Neural cell (in vitro differentiated cells): ENCODE data around the gene UGGT2. TPM values are rescaled to one million over a fixed set of nuclear protein-coding genes. Genes with fewer than 3 reads are reported as not detected.

ENCODE experiments used
- H2AFZ ChIP-seq: fragments of 200-600, 300-800 bp; sonication (generic), shearing (Covaris generic); 2 replicates; pipeline ENCODE4 v1.6.0; 2014; ENCODE audit warnings: low read depth, mild to moderate bottlenecking, antibody characterized with exemption, low read length, moderate library complexity
- H3F3A ChIP-seq: fragments of 200-600 bp; shearing (Covaris generic); 2 replicates; pipeline ENCODE4 v1.6.1; 2016; ENCODE audit warnings: mild to moderate bottlenecking, moderate library complexity, mixed read lengths, antibody characterized with exemption, low read length; ENCODE audit not compliant: insufficient read depth, poor library complexity, severe bottlenecking
- H3K27ac ChIP-seq: fragments of 200-600, 300-800 bp; sonication (generic), shearing (Covaris generic); 2 replicates; pipeline ENCODE4 v1.5.1; 2014; ENCODE audit warnings: mild to moderate bottlenecking, low read length, moderate library complexity
- H3K27me3 ChIP-seq: fragments of 300-800, 200-600 bp; sonication (generic), shearing (Covaris generic); 2 replicates; pipeline ENCODE4 v1.6.0; 2014; ENCODE audit warnings: mild to moderate bottlenecking, low read depth, low read length, moderate library complexity; ENCODE audit not compliant: insufficient read depth
- H3K36me3 ChIP-seq: fragments of 300-800, 200-600 bp; sonication (generic), shearing (Covaris generic); 2 replicates; pipeline ENCODE4 v1.5.1; 2014; ENCODE audit warnings: mild to moderate bottlenecking, antibody characterized with exemption, low read length, moderate library complexity; ENCODE audit not compliant: insufficient read depth
- H3K4me2 ChIP-seq: fragments of 300-800, 200-600 bp; sonication (generic), shearing (Covaris generic); 2 replicates; pipeline ENCODE4 v1.6.0; 2014; ENCODE audit warnings: mild to moderate bottlenecking, low read length
- H3K4me3 ChIP-seq: fragments of 300-800, 200-600 bp; sonication (generic), shearing (Covaris generic); 2 replicates; pipeline ENCODE4 v1.5.1; 2014; ENCODE audit warnings: mild to moderate bottlenecking, low read length, moderate library complexity
- H3K79me2 ChIP-seq: fragments of 200-600 bp; shearing (Covaris generic); replicated peaks from 2 replicates; pipeline ENCODE4 v1.6.0; 2014; ENCODE audit warnings: mild to moderate bottlenecking, low read length, moderate library complexity; ENCODE audit not compliant: insufficient read depth
- H3K9ac ChIP-seq: fragments of 300-800, 200-600 bp; sonication (generic), shearing (Covaris generic); 2 replicates; pipeline ENCODE4 v1.6.1; 2016; ENCODE audit warnings: mild to moderate bottlenecking, low read length, mixed read lengths
- H3K9me2 ChIP-seq: fragments of 200-600 bp; shearing (Covaris generic); 2 replicates; pipeline ENCODE4 v1.6.1; 2016; ENCODE audit warnings: mild to moderate bottlenecking, low read length, mixed read lengths; ENCODE audit not compliant: insufficient read depth
- H3K9me3 ChIP-seq: fragments of 200-600, 300-800 bp; sonication (generic), shearing (Covaris generic); 2 replicates; pipeline ENCODE4 v1.6.1; 2016; ENCODE audit warnings: mild to moderate bottlenecking, mixed run types, low read length, moderate library complexity, mixed read lengths
- H4K20me1 ChIP-seq: fragments of 200-600 bp; shearing (Covaris generic); 2 replicates; pipeline ENCODE4 v1.6.1; 2016; ENCODE audit warnings: mild to moderate bottlenecking, mixed run types; ENCODE audit not compliant: insufficient read depth
- EP300 ChIP-seq: fragments of 450-650 bp; conservative IDR thresholded peaks from 2 replicates; pipeline ENCODE4 v1.6.1; 2014; ENCODE audit warnings: antibody characterized with exemption, mild to moderate bottlenecking, moderate library complexity; ENCODE audit not compliant: poor library complexity, severe bottlenecking
- EZH2 ChIP-seq: fragments of 200-600, 300-800 bp; shearing (Covaris generic), sonication (generic); IDR thresholded peaks from 2 replicates; pipeline ENCODE4 v1.6.1; 2014; ENCODE audit warnings: antibody characterized with exemption, low read length, borderline replicate concordance, mild to moderate bottlenecking; ENCODE audit not compliant: insufficient read depth, poor library complexity, severe bottlenecking
- MXI1 ChIP-seq: fragments of 450-650 bp; conservative IDR thresholded peaks from 2 replicates; pipeline ENCODE4 v1.6.1; 2014; ENCODE audit warnings: antibody characterized with exemption, mild to moderate bottlenecking; ENCODE audit not compliant: poor library complexity, severe bottlenecking
- POLR2AphosphoS5 ChIP-seq: IDR thresholded peaks from 2 replicates; pipeline ENCODE4 v1.6.1; 2012
- RAD21 ChIP-seq: fragments of 450-650 bp; conservative IDR thresholded peaks from 2 replicates; pipeline ENCODE4 v1.6.1; 2014; ENCODE audit warnings: antibody characterized with exemption, mild to moderate bottlenecking, moderate library complexity
- SMC3 ChIP-seq: fragments of 450-650 bp; conservative IDR thresholded peaks from 2 replicates; pipeline ENCODE4 v1.6.1; 2014; ENCODE audit warnings: antibody characterized with exemption, mild to moderate bottlenecking, moderate library complexity; ENCODE audit not compliant: poor library complexity
- TAF1 ChIP-seq: IDR thresholded peaks from 2 replicates; pipeline ENCODE4 v1.6.1; 2012; ENCODE audit warnings: low read depth
- polyA plus RNA-seq: library from polyadenylated mRNA; depleted of rRNA; stranded (reverse); fragments of >200 nt; gene quantifications from 2 replicates; pipeline ENCODE4 v1.2.3, GENCODE V29; 2014
- TF ChIP-seq, protein P1 (sequence below): fragments of 450-650 bp; IDR thresholded peaks from 2 replicates; pipeline ENCODE4 v1.5.1; 2014; ENCODE audit warnings: antibody characterized with exemption, mild to moderate bottlenecking, moderate library complexity; ENCODE audit not compliant: poor library complexity, severe bottlenecking
- TF ChIP-seq, protein P2 (sequence below): IDR thresholded peaks from 2 replicates; pipeline ENCODE4 v1.6.1; 2012; ENCODE audit warnings: borderline replicate concordance

The UGGT2 gene
- polyA plus RNA-seq, 1 donor from 2014 or later = 35.3 TPM

DNA sequence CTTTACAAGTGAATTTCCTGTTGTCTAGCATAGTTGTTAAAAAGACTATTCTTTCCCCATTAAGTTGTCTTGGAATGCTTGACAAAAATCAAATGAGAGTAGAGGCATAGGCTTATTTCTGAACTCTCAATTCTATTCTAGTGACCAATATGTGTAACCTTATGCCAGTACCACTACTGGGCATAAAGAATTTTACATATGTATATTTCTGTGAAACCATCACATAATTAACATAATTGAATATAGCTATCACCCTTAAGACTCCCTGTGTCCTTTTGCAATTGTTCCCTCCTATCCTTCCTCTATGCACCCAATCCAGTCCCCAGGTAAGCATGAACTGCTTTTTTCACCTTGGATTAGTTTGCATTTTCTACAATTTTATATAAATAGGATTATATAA lies 211.3 kb downstream of the UGGT2 start:
- no peaks in the 10 kb centered on the region for H4K20me1 ChIP-seq
- no peaks in the 10 kb centered on the region for H3K36me3 ChIP-seq
- H3K4me3 ChIP-seq = no peak overlapping the region
- no peak overlapping the region for H2AFZ ChIP-seq
- H3K4me2 ChIP-seq = no peak overlapping the region
- no peaks in the 10 kb centered on the region for H3F3A ChIP-seq
- no peak overlapping the region for H3K9ac ChIP-seq
- H3K79me2 ChIP-seq = no peaks in the 10 kb centered on the region
- TF ChIP-seq, protein P1, sequence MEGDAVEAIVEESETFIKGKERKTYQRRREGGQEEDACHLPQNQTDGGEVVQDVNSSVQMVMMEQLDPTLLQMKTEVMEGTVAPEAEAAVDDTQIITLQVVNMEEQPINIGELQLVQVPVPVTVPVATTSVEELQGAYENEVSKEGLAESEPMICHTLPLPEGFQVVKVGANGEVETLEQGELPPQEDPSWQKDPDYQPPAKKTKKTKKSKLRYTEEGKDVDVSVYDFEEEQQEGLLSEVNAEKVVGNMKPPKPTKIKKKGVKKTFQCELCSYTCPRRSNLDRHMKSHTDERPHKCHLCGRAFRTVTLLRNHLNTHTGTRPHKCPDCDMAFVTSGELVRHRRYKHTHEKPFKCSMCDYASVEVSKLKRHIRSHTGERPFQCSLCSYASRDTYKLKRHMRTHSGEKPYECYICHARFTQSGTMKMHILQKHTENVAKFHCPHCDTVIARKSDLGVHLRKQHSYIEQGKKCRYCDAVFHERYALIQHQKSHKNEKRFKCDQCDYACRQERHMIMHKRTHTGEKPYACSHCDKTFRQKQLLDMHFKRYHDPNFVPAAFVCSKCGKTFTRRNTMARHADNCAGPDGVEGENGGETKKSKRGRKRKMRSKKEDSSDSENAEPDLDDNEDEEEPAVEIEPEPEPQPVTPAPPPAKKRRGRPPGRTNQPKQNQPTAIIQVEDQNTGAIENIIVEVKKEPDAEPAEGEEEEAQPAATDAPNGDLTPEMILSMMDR = no peak
- TF ChIP-seq EP300 (no peak), POLR2AphosphoS5 (no peak), MXI1 (no peak), EZH2 (no peak), TAF1 (no peak), RAD21 (no peak)
- TF ChIP-seq, protein P2, sequence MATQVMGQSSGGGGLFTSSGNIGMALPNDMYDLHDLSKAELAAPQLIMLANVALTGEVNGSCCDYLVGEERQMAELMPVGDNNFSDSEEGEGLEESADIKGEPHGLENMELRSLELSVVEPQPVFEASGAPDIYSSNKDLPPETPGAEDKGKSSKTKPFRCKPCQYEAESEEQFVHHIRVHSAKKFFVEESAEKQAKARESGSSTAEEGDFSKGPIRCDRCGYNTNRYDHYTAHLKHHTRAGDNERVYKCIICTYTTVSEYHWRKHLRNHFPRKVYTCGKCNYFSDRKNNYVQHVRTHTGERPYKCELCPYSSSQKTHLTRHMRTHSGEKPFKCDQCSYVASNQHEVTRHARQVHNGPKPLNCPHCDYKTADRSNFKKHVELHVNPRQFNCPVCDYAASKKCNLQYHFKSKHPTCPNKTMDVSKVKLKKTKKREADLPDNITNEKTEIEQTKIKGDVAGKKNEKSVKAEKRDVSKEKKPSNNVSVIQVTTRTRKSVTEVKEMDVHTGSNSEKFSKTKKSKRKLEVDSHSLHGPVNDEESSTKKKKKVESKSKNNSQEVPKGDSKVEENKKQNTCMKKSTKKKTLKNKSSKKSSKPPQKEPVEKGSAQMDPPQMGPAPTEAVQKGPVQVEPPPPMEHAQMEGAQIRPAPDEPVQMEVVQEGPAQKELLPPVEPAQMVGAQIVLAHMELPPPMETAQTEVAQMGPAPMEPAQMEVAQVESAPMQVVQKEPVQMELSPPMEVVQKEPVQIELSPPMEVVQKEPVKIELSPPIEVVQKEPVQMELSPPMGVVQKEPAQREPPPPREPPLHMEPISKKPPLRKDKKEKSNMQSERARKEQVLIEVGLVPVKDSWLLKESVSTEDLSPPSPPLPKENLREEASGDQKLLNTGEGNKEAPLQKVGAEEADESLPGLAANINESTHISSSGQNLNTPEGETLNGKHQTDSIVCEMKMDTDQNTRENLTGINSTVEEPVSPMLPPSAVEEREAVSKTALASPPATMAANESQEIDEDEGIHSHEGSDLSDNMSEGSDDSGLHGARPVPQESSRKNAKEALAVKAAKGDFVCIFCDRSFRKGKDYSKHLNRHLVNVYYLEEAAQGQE = no peak
- H3K27ac ChIP-seq = no peak overlapping the region
- no peaks in the 10 kb centered on the region for H3K27me3 ChIP-seq
- no peaks in the 10 kb centered on the region for H3K9me2 ChIP-seq
- peaks cover 4% of the 10 kb centered on the region for H3K9me3 ChIP-seq

DNA sequence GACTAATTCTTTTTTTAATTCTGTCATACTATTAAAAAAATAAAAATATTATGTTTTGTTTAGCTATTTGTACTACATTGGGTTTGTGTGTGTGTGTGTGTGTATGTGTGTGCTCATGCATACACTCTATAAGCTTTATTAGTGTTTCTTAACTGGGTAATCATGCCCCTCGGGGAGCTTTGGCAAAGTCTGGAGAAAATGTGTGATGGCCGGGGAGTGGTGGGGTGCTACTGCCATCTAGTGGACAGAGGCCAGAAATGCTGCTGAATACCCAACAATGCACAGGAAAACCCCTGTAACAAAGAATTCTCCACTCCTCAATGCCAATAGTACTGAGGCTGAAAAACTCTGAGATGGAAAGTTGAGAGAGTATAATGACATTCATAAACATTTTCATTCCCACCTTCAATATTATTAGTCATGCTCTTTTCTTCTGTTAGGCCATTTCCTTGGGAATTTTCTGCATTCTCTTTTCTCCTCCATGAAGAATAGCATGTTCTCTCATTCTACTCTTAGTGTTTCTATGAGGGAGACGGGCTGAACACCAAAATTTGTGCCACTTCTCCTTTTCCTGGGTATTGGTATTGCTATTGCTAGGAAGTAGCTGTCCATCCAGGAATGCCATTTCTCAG lies 219.0 kb downstream of the UGGT2 start:
- no peaks in the 10 kb centered on the region for H4K20me1 ChIP-seq
- no peak for TF ChIP-seq EP300
- TF ChIP-seq, protein P2 = no peak
- TF ChIP-seq SMC3 = peak; percentile 92
- no peak for TF ChIP-seq TAF1
- peak; percentile 93 for TF ChIP-seq RAD21
- no peak for TF ChIP-seq EZH2
- TF ChIP-seq POLR2AphosphoS5 = no peak
- TF ChIP-seq, protein P1 = peak; percentile 92
- no peak for TF ChIP-seq MXI1
- no peak overlapping the region for H3K9ac ChIP-seq
- no peaks in the 10 kb centered on the region for H3K36me3 ChIP-seq
- peak overlapping the region; percentile 15 for H2AFZ ChIP-seq
- H3K79me2 ChIP-seq = no peaks in the 10 kb centered on the region
- no peaks in the 10 kb centered on the region for H3K9me2 ChIP-seq
- H3K27me3 ChIP-seq = no peaks in the 10 kb centered on the region
- no peaks in the 10 kb centered on the region for H3K9me3 ChIP-seq
- no peak overlapping the region for H3K4me3 ChIP-seq
- no peak overlapping the region for H3K4me2 ChIP-seq
- no peaks in the 10 kb centered on the region for H3F3A ChIP-seq
- H3K27ac ChIP-seq = no peak overlapping the region
